DOHH2 (cell line): Measurements from ENCODE around the gene IRF7.

Experiments
- CTCF ChIP-seq: fragments of 200-600 bp; sonication (generic); IDR thresholded peaks from one replicate; pipeline ENCODE4 v1.5.1; 2014; ENCODE audit warnings: antibody characterized with exemption, mild to moderate bottlenecking, low read depth, low read length; ENCODE audit not compliant: poor library complexity, severe bottlenecking
- EZH2phosphoT487 ChIP-seq: fragments of 200-600 bp; sonication (generic); IDR thresholded peaks from 2 replicates; pipeline ENCODE4 v1.6.1; 2017; ENCODE audit warnings: borderline replicate concordance, mild to moderate bottlenecking, antibody characterized with exemption, low read length, moderate library complexity, mixed read lengths

GRCh38 chr11:607971-608659 is 7.6 kb downstream of the IRF7 start:
- no peak for TF ChIP-seq CTCF
- TF ChIP-seq EZH2phosphoT487 = no peak
